ENCODE results near the gene KCNQ5.

KCNQ5 gene

DNA sequence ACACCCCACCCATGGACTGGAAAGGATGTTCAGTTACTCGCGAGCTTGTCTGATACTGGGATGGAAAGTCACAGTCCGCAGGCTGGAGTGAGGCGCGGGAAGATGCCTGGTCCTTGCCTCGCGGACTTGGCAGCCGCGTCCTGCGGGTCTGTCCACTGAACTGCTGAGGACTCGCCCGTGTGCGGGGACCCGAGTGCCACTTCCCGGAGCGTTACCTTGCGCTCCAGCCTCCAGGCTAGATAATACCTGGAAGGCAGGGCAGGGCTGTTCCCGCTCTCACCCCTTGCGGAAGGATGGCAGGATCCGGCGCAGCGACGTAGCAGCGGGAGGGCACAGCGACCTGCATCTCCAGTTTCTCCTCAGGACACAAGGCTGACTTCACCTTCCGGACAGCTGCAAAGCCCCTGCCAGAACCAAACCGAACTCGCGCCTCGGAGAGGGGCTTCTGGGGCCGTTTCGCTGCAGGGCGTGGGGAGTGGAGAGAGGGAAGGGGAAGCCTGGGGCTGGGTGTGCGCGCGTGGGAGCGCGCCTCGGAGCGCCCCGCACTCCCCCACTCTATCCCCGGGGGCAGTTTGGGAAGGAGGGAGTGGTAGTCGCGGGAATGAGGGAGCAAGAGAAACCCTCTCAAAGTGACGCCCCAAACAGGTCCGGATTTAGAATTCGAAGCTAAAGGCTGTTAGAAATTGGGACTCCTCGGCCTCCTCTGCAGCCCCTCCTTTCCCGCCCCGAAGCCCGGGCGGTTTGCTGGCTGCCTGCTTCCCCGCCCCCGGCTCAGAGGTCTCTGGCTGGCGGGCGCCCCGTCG, at the start of gene KCNQ5:
TSS of gene KCNQ5 (plus strand) at position 774 of the 803 bp plus-strand sequence.
- TF ChIP-seq ZFHX2 (tag by site-specific recombination; conservative IDR thresholded peaks at IDR 0.05) (peak; percentile 56), PRDM4 (tag by site-specific recombination; IDR thresholded peaks at IDR 0.05) (no peak), ZNF404 (tag by site-specific recombination; IDR thresholded peaks at IDR 0.05) (no peak), ZNF157 (tag by site-specific recombination; IDR thresholded peaks at IDR 0.05) (no peak), ZNF341 (tag by site-specific recombination; IDR thresholded peaks at IDR 0.05; ENCODE audit: low read depth) (peak; percentile 86), ZNF707 (tag by site-specific recombination; IDR thresholded peaks at IDR 0.05) (no peak), OVOL3 (tag by site-specific recombination; IDR thresholded peaks at IDR 0.05) (no peak), GFI1B (tag by site-specific recombination; IDR thresholded peaks at IDR 0.05) (no peak), ZNF202 (tag by site-specific recombination; IDR thresholded peaks at IDR 0.05; ENCODE audit: borderline replicate concordance) (peak; percentile 74; the same call in 1 of the 2 replicates), ZBTB8A (tag by site-specific recombination; IDR thresholded peaks at IDR 0.05) (peak; percentile 22), ZFP37 (tag by site-specific recombination; IDR thresholded peaks at IDR 0.05) (no peak), ZNF558 (tag by site-specific recombination; IDR thresholded peaks at IDR 0.05) (no peak), ZNF501 (tag by site-specific recombination; IDR thresholded peaks at IDR 0.05) (0 out of 2 replicates have a peak, but pooled peaks have one; percentile 35), ZNF433 (tag by site-specific recombination; IDR thresholded peaks at IDR 0.05; ENCODE audit: low read depth) (no peak), RBAK (tag by site-specific recombination; IDR thresholded peaks at IDR 0.05) (no peak), ZNF146 (tag by site-specific recombination; IDR thresholded peaks at IDR 0.05) (no peak), ZNF366 (tag by site-specific recombination; conservative IDR thresholded peaks at IDR 0.05) (peak; percentile 69), ZNF76 (tag by site-specific recombination; IDR thresholded peaks at IDR 0.05; ENCODE audit: borderline replicate concordance, low read depth) (peak; percentile 36; the same call in 1 of the 2 replicates), ZBTB21 (tag by site-specific recombination; IDR thresholded peaks at IDR 0.05) (no peak), ZNF645 (tag by site-specific recombination; IDR thresholded peaks at IDR 0.05) (no peak), ZNF335 (tag by site-specific recombination; conservative IDR thresholded peaks at IDR 0.05) (peak; percentile 73), INSM2 (tag by site-specific recombination; IDR thresholded peaks at IDR 0.05) (no peak), HOXA7 (CRISPR knock-in tag; IDR thresholded peaks at IDR 0.05; ENCODE audit: borderline replicate concordance) (no peak), ZNF600 (tag by site-specific recombination; IDR thresholded peaks at IDR 0.05) (peak; percentile 86)
- TF ChIP-seq, protein P1, sequence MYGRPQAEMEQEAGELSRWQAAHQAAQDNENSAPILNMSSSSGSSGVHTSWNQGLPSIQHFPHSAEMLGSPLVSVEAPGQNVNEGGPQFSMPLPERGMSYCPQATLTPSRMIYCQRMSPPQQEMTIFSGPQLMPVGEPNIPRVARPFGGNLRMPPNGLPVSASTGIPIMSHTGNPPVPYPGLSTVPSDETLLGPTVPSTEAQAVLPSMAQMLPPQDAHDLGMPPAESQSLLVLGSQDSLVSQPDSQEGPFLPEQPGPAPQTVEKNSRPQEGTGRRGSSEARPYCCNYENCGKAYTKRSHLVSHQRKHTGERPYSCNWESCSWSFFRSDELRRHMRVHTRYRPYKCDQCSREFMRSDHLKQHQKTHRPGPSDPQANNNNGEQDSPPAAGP (tag by site-specific recombination; IDR thresholded peaks at IDR 0.05) = no peak
- Histone ChIP-seq H3K4me3 (ENCODE audit: low read depth, low read length) (peak within 1 kb of the TSS; percentile 70), H3K4me1 (ENCODE audit: control insufficient read depth, insufficient read depth, low read length) (no peaks in the 10 kb centered on the region), H3K27ac (ENCODE audit: extremely low read depth, low read depth, low read length) (peak within 1 kb of the TSS; percentile 66; the same call in 1 of the 2 replicates), H3K9me3 (ENCODE audit: control insufficient read depth, insufficient read depth, low read depth, low read length) (no peaks in the 10 kb centered on the region), H3K36me3 (ENCODE audit: control insufficient read depth in 2 of 2, insufficient read depth in 1 of 2, low read length in 2 of 2) (no peaks in the 10 kb centered on the region)
- CTCF ChIA-PET = interaction anchor here (0.6 to 7.1 kb wide), 8 partner anchors 9 to 509 kb away, joined by 3 to 160 read pairs (median 4); no protein-coding TSS in a partner anchor
- POLR2A ChIA-PET = no interaction called here

Measured in HEK293 (cell line).